Natural killer cell (primary cell): ENCODE measurements around the gene MIPEP. TPM values are rescaled to one million over a fixed set of nuclear protein-coding genes. Genes with fewer than 3 reads are reported as not detected.

Experiments used
- ATAC-seq, 3 donors: fragments of 150-1000 bp in 2 of 3; fragments of 200-7000 bp in 1 of 3; cut with Tn5 transposase; 1 replicate in 1 of 3; 2 replicates in 2 of 3; pipeline ENCODE4 v1.10.0; 2021; ENCODE audit warnings: mild to moderate bottlenecking in 2 of 3, moderate library complexity in 2 of 3
- DNase-seq, 2 donors: peaks; one replicate each; pipeline versions ENCODE4 v3.0.0 to v3.0.0-alpha.2; 2013 to 2021; ENCODE audit warnings: mixed read lengths in 1 of 2
- H3K27ac ChIP-seq: one replicate; pipeline ENCODE4 v1.5.1; 2013; ENCODE audit warnings: mild to moderate bottlenecking, low read length
- H3K27me3 ChIP-seq: one replicate; pipeline ENCODE4 v1.6.1; 2013; ENCODE audit warnings: low read length; ENCODE audit not compliant: control insufficient read depth, insufficient read depth
- H3K36me3 ChIP-seq: one replicate; pipeline ENCODE4 v1.6.1; 2013; ENCODE audit warnings: low read length; ENCODE audit not compliant: control insufficient read depth, insufficient read depth
- H3K4me1 ChIP-seq: one replicate; pipeline ENCODE4 v1.6.1; 2013; ENCODE audit warnings: low read length; ENCODE audit not compliant: control insufficient read depth, insufficient read depth
- H3K4me3 ChIP-seq: one replicate; pipeline ENCODE4 v1.5.1; 2013; ENCODE audit warnings: low read length
- H3K9me3 ChIP-seq: one replicate; pipeline ENCODE4 v1.6.1; 2013; ENCODE audit warnings: low read length; ENCODE audit not compliant: control insufficient read depth, insufficient read depth
- H3K27ac Mint-ChIP-seq, 2 donors: one replicate each; pipeline ENCODE4 v1.8.0; 2022; ENCODE audit warnings: mild to moderate bottlenecking in 2 of 2, mixed read lengths in 2 of 2, moderate library complexity in 1 of 2
- H3K27me3 Mint-ChIP-seq, 2 donors: one replicate each; pipeline ENCODE4 v1.8.0; 2022; ENCODE audit warnings: low read depth in 2 of 2, mixed read lengths in 2 of 2
- H3K36me3 Mint-ChIP-seq: one replicate; pipeline ENCODE4 v1.8.0; 2022; ENCODE audit warnings: mixed read lengths
- H3K4me1 Mint-ChIP-seq, 2 donors: one replicate each; pipeline ENCODE4 v1.8.0; 2022; ENCODE audit warnings: mixed read lengths in 2 of 2
- H3K4me3 Mint-ChIP-seq: one replicate; pipeline ENCODE4 v1.8.0; 2022; ENCODE audit warnings: mild to moderate bottlenecking, moderate library complexity, mixed read lengths
- H3K9me3 Mint-ChIP-seq, 2 donors: one replicate each; pipeline ENCODE4 v1.8.0; 2022; ENCODE audit warnings: mixed read lengths in 2 of 2
- CTCF ChIP-seq: fragments of 200-600 bp; IDR thresholded peaks from one replicate; pipeline ENCODE4 v1.8.0; 2022; ENCODE audit warnings: antibody characterized with exemption
- WGBS: methylation state at CpG from one replicate; pipeline ENCODE4 v1.1.7; 2013; ENCODE audit warnings: missing lambda C conversion rate; ENCODE audit not compliant: insufficient coverage; 5-methylcytosine and 5-hydroxymethylcytosine counted together
- intact Hi-C: fragments of 100-400 bp; cut with micrococcal nuclease; formaldehyde crosslinking; loops from one replicate; pipeline ENCODE4 v1.14.2; 2022
- total RNA-seq, 4 donors: library from RNA; stranded (reverse); fragments of 120-200 nt in 1 of 4; gene quantifications; one replicate each; pipeline versions ENCODE4 v1.2.3 to v1.2.4, GENCODE V29; 2013 to 2022

Gene MIPEP
- total RNA-seq, 3 donors from 2014 or later (not counting 1 experiment from before 2014, with no cell fraction given): 9.7 to 10.1 (median 9.7) TPM

- H3K27ac Mint-ChIP-seq: no peak overlapping the region
- WGBS: 98% methylated on average over 4 of the region's 4 CpGs
- intact Hi-C loops: no loop called here
- no peak overlapping the region for H3K4me3 Mint-ChIP-seq
- DNase-seq (no peak), ATAC-seq (no peak)
- H3K9me3 ChIP-seq: no peaks in the 10 kb centered on the region
- peaks cover 0 to 11% of the 10 kb centered on the region in 2 donors for H3K4me1 Mint-ChIP-seq
- H3K4me1 ChIP-seq: no peaks in the 10 kb centered on the region
- no peaks in the 10 kb centered on the region for H3K9me3 Mint-ChIP-seq
- H3K27me3 Mint-ChIP-seq: no peaks in the 10 kb centered on the region
- no peak overlapping the region for H3K4me3 ChIP-seq
- H3K36me3 Mint-ChIP-seq: no peaks in the 10 kb centered on the region
- H3K27ac ChIP-seq: no peak overlapping the region
- H3K36me3 ChIP-seq: peaks cover 6% of the 10 kb centered on the region
- no peak for TF ChIP-seq CTCF
- no peaks in the 10 kb centered on the region for H3K27me3 ChIP-seq
Observed at GRCh38 chr13:23801141-23801540, 88.1 kb downstream of the MIPEP start.

DNA sequence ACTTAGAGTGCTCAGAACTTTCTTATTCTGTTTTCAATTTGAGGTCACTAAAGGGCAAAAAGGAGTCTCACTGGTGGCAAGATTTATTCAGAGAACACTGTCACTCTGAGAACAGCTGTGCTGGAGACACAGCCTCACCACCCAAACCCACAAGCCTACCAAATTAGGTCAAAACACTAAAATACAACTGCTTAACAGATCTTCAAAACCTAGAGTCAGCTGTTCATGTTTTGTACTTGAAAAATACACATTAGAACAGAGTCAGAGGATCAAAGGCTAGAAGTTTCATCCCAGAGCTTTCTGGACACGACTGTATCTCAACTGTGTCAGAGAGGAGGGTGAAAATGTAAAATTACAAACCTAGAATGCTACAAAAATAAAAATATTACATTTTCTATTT lies 89.3 kb downstream of the MIPEP start:
- no peak for TF ChIP-seq CTCF
- Mint-ChIP-seq H3K4me1 (peaks cover 0 to 11% of the 10 kb centered on the region in 2 donors), H3K36me3 (no peaks in the 10 kb centered on the region), H3K27me3 (no peaks in the 10 kb centered on the region), H3K9me3 (no peaks in the 10 kb centered on the region), H3K4me3 (no peak overlapping the region), H3K27ac (no peak overlapping the region)
- ATAC-seq (no peak), DNase-seq (peak in 1 of 2 donors; percentile 28)
- H3K4me3 ChIP-seq: no peak overlapping the region
- intact Hi-C loops: no loop called here
- H3K27me3 ChIP-seq: no peaks in the 10 kb centered on the region
- H3K4me1 ChIP-seq: no peaks in the 10 kb centered on the region
- H3K36me3 ChIP-seq: peaks cover 2% of the 10 kb centered on the region
- no peaks in the 10 kb centered on the region for H3K9me3 ChIP-seq
- WGBS: 20% methylated on average over 1 of the region's 1 CpG
- H3K27ac ChIP-seq: no peak overlapping the region

- ATAC-seq (no peak), DNase-seq (no peak)
- no peaks in the 10 kb centered on the region for H3K27me3 Mint-ChIP-seq
- TF ChIP-seq CTCF: no peak
- H3K36me3 ChIP-seq: no peaks in the 10 kb centered on the region
- no peaks in the 10 kb centered on the region for H3K27me3 ChIP-seq
- H3K4me3 ChIP-seq: no peak overlapping the region
- H3K4me1 ChIP-seq: no peaks in the 10 kb centered on the region
- no peak overlapping the region for H3K4me3 Mint-ChIP-seq
- no peaks in the 10 kb centered on the region for H3K36me3 Mint-ChIP-seq
- peaks cover 0 to 11% of the 10 kb centered on the region in 2 donors for H3K4me1 Mint-ChIP-seq
- H3K9me3 Mint-ChIP-seq: no peaks in the 10 kb centered on the region
- intact Hi-C loops: no loop called here
- no peaks in the 10 kb centered on the region for H3K9me3 ChIP-seq
- H3K27ac ChIP-seq: no peak overlapping the region
- 96% methylated on average over 5 of the region's 5 CpGs for WGBS
- H3K27ac Mint-ChIP-seq: no peak overlapping the region
Observed at GRCh38 chr13:23797276-23797903, 91.8 kb downstream of the MIPEP start.

DNA sequence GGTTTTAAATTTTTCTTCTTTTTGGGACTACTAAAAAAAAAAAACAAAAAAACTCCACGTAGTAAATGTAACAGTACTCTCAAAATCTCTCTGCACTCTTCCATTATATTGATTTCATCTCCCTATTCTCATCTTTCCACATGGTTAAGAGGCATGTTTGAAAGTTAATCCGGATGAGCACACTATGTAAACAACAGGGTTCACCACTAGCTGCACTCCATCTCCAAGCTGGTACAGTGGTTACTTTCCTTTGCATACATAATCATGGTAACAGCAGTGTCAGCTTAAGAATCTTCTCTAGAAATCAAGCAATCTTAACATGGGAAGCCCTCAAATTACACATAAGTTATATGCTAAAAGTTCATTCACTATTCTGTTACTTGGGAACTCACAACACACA lies 92.6 kb downstream of the MIPEP start:
- peaks cover 0 to 11% of the 10 kb centered on the region in 2 donors for H3K4me1 Mint-ChIP-seq
- no peak for TF ChIP-seq CTCF
- no peak for DNase-seq
- Histone ChIP-seq H3K27me3 (no peaks in the 10 kb centered on the region), H3K4me1 (no peaks in the 10 kb centered on the region), H3K27ac (no peak overlapping the region), H3K4me3 (no peak overlapping the region), H3K9me3 (no peaks in the 10 kb centered on the region), H3K36me3 (no peaks in the 10 kb centered on the region)
- intact Hi-C loops: no loop called here
- 73% methylated on average over 2 of the region's 2 CpGs for WGBS
- H3K36me3 Mint-ChIP-seq: no peaks in the 10 kb centered on the region
- H3K4me3 Mint-ChIP-seq: no peak overlapping the region
- H3K27me3 Mint-ChIP-seq: no peaks in the 10 kb centered on the region
- no peak for ATAC-seq
- no peak overlapping the region for H3K27ac Mint-ChIP-seq
- H3K9me3 Mint-ChIP-seq: no peaks in the 10 kb centered on the region
